ENCODE measurements around the gene AUTS2. TPM values are rescaled to one million over a fixed set of nuclear protein-coding genes. Genes with fewer than 3 reads are reported as not detected.

The AUTS2 gene
- total RNA-seq, 4 donors from 2014 or later = 29.8 to 114 (median 59.4) TPM

- Histone ChIP-seq H3K36me3 (no peaks in the 10 kb centered on the region), H3K4me1 (peaks cover 0 to 4% (median under 1%) of the 10 kb centered on the region in 4 donors), H3K9me3 (no peaks in the 10 kb centered on the region), H3K27ac (no peak overlapping the region), H3K27me3 (no peaks in the 10 kb centered on the region), H3K4me3 (no peak overlapping the region)
- TF ChIP-seq POLR2A (IDR thresholded peaks at IDR 0.05) (no peak), EP300 (IDR thresholded peaks at IDR 0.05; ENCODE audit: low read depth) (no peak), CTCF (IDR thresholded peaks at IDR 0.05) (no peak), POLR2AphosphoS5 (IDR thresholded peaks at IDR 0.05) (no peak)
- intact Hi-C loops (cut with DNase I; ENCODE audit: low total_unique reads) = no loop called here
- WGBS, 2 donors (ENCODE audit: low coverage in 1 of 2) = 76 to 89% methylated on average over 8 to 9 of the region's 9 CpGs
- no peak for DNase-seq
- in situ Hi-C loops (cut with MboI; ENCODE audit: low pct_ligation_motif_present in 1 of 4, low pct_unique_long_range_greater_than_20kb in 1 of 4, low sequenced_read_pairs in 3 of 4) = no loop called here
Observed at GRCh38 chr7:70743531-70744325, 1145.5 kb downstream of the AUTS2 start.

- Histone ChIP-seq H3K27ac (no peak overlapping the region), H3K27me3 (no peaks in the 10 kb centered on the region), H3K9me3 (no peaks in the 10 kb centered on the region), H3K4me3 (no peak overlapping the region), H3K36me3 (no peaks in the 10 kb centered on the region), H3K4me1 (no peaks in the 10 kb centered on the region)
- WGBS, 2 donors (ENCODE audit: low coverage in 1 of 2) = 80 to 81% methylated on average over 3 to 12 of the region's 12 CpGs
- TF ChIP-seq CTCF (IDR thresholded peaks at IDR 0.05) = no peak
- TF ChIP-seq POLR2AphosphoS5 (IDR thresholded peaks at IDR 0.05) = no peak
- no peak for TF ChIP-seq EP300 (IDR thresholded peaks at IDR 0.05; ENCODE audit: low read depth)
- TF ChIP-seq POLR2A (IDR thresholded peaks at IDR 0.05) = no peak
- in situ Hi-C loops (cut with MboI; ENCODE audit: low pct_ligation_motif_present in 1 of 4, low pct_unique_long_range_greater_than_20kb in 1 of 4, low sequenced_read_pairs in 3 of 4) = no loop called here
- intact Hi-C loops (cut with DNase I; ENCODE audit: low total_unique reads) = no loop called here
- no peak for DNase-seq
Observed at GRCh38 chr7:70744492-70744891, 1146.2 kb downstream of the AUTS2 start.

GRCh38 chr7:70749831-70750230 is 1151.6 kb downstream of the AUTS2 start:
- H3K9me3 ChIP-seq = no peaks in the 10 kb centered on the region
- H3K27me3 ChIP-seq = no peaks in the 10 kb centered on the region
- TF ChIP-seq POLR2A (IDR thresholded peaks at IDR 0.05) = no peak
- TF ChIP-seq EP300 (IDR thresholded peaks at IDR 0.05; ENCODE audit: low read depth) = no peak
- no peak for TF ChIP-seq POLR2AphosphoS5 (IDR thresholded peaks at IDR 0.05)
- no peak for TF ChIP-seq CTCF (IDR thresholded peaks at IDR 0.05)
- H3K36me3 ChIP-seq = no peaks in the 10 kb centered on the region
- DNase-seq = no peak
- intact Hi-C loops (cut with DNase I; ENCODE audit: low total_unique reads) (no loop called here), in situ Hi-C loops (cut with MboI; ENCODE audit: low pct_ligation_motif_present in 1 of 4, low pct_unique_long_range_greater_than_20kb in 1 of 4, low sequenced_read_pairs in 3 of 4) (no loop called here)
- WGBS, 2 donors (ENCODE audit: low coverage in 1 of 2) = 57% methylated on average over 1 of the region's 1 CpG; no CpG with 5 or more reads in 1 of the 2 donors
- no peak overlapping the region for H3K27ac ChIP-seq
- H3K4me3 ChIP-seq = no peak overlapping the region
- H3K4me1 ChIP-seq = peaks cover 0 to 11% (median 0%) of the 10 kb centered on the region in 4 donors

- no peaks in the 10 kb centered on the region for H3K36me3 ChIP-seq
- no peak overlapping the region for H3K4me3 ChIP-seq
- H3K27ac ChIP-seq = no peak overlapping the region
- DNase-seq = no peak
- WGBS, 2 donors (ENCODE audit: low coverage in 1 of 2) = 64 to 100% methylated on average over 2 to 5 of the region's 5 CpGs
- in situ Hi-C loops (cut with MboI; ENCODE audit: low pct_ligation_motif_present in 1 of 4, low pct_unique_long_range_greater_than_20kb in 1 of 4, low sequenced_read_pairs in 3 of 4) (no loop called here), intact Hi-C loops (cut with DNase I; ENCODE audit: low total_unique reads) (no loop called here)
- no peaks in the 10 kb centered on the region for H3K27me3 ChIP-seq
- H3K4me1 ChIP-seq = peaks cover 0 to 11% (median 0%) of the 10 kb centered on the region in 4 donors
- no peaks in the 10 kb centered on the region for H3K9me3 ChIP-seq
- TF ChIP-seq POLR2AphosphoS5 (IDR thresholded peaks at IDR 0.05) (no peak), CTCF (IDR thresholded peaks at IDR 0.05) (no peak), EP300 (IDR thresholded peaks at IDR 0.05; ENCODE audit: low read depth) (no peak), POLR2A (IDR thresholded peaks at IDR 0.05) (no peak)
Observed at GRCh38 chr7:70751895-70752294, 1153.6 kb downstream of the AUTS2 start.
